Ishikawa (cell line): ENCODE data around the gene TRAF4.

ENCODE experiments used
- CEBPB ChIP-seq: IDR thresholded peaks from 2 replicates; pipeline ENCODE4 v1.6.1; 2012
- EGR1 ChIP-seq: IDR thresholded peaks from 2 replicates; pipeline ENCODE4 v1.6.1; 2012
- EP300 ChIP-seq: IDR thresholded peaks from 2 replicates; pipeline ENCODE4 v1.6.1; 2012; ENCODE audit warnings: borderline replicate concordance
- RAD21 ChIP-seq: IDR thresholded peaks from 2 replicates; pipeline ENCODE4 v1.6.1; 2012; ENCODE audit warnings: low read depth
- TAF1 ChIP-seq: IDR thresholded peaks from 2 replicates; pipeline ENCODE4 v1.6.1; 2012; ENCODE audit warnings: low read depth, mild to moderate bottlenecking
- USF1 ChIP-seq: IDR thresholded peaks from 2 replicates; pipeline ENCODE4 v1.6.1; 2012
- YY1 ChIP-seq: IDR thresholded peaks from 2 replicates; pipeline ENCODE4 v1.6.1; 2012; ENCODE audit warnings: low read depth
- TF ChIP-seq, protein P1 (sequence below): IDR thresholded peaks from 2 replicates; pipeline ENCODE4 v1.6.1; 2012

DNA sequence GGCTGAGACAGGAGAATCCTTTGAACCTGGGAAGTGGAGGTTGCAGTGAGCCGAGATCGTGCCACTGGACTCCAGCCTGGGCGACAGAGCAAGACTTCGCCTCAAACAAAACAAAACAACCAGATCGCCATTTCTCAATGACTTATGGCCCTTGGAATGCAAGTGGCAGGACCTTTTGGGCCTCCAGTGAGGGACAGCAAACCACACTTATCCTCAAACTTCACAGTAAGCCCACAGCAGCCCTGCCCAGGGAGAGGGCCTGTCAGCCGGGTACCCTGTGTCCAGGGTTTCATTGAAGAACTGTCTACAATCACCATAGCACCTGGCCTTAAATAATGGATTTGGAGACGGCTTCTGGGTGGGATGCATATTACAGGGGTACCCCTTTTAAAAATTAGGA, 11.7 kb downstream of the TRAF4 start:
- TF ChIP-seq TAF1 (no peak), EGR1 (no peak), YY1 (no peak), CEBPB (no peak), USF1 (no peak), EP300 (no peak), RAD21 (no peak)
- TF ChIP-seq, protein P1, sequence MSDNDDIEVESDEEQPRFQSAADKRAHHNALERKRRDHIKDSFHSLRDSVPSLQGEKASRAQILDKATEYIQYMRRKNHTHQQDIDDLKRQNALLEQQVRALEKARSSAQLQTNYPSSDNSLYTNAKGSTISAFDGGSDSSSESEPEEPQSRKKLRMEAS: no peak
